Frontal cortex (tissue), 4 donors: ENCODE results near the gene CX3CL1. TPM values are rescaled to one million over a fixed set of nuclear protein-coding genes. Genes with fewer than 3 reads are reported as not detected.
"Not testable (repeated sequence)": the region's sequence is repeated elsewhere in the genome, so short reads cannot be mapped to it uniquely, and the experiment has no call there.

Source experiments
- DNase-seq, 2 donors: peaks; one replicate each; pipeline ENCODE4 v3.0.0; 2012; ENCODE audit warnings: low spot score in 2 of 2
- FAIRE-seq: peaks from 2 replicates; lab custom pipeline; 2012; peaks lifted over from hg19 to GRCh38; lab: Jason Lieb, UNC
- total RNA-seq: library from RNA; depleted of rRNA; stranded (reverse); fragments of >200 nt; gene quantifications from one replicate; pipeline ENCODE4 v1.2.3, GENCODE V29; 2014
- donor health status: control.
- donor health status: control.
- donor health status: control.

Gene CX3CL1
- total RNA-seq, 1 donor from 2014 or later = 4.9 TPM

GRCh38 chr16:57397493-57397892 is 25.2 kb downstream of the CX3CL1 start:
- not testable (repeated sequence) for DNase-seq, FAIRE-seq

GRCh38 chr16:57401943-57402640 is 29.8 kb downstream of the CX3CL1 start:
- no peak for DNase-seq
- FAIRE-seq = no peak

- FAIRE-seq = no peak
- no peak for DNase-seq
These were observed 31.9 kb downstream of the CX3CL1 start, which contains the start of gene CCL17 for GRCh38 chr16:57403965-57404817. Gene CCL17 (plus strand): TSS chr16:57404767. CDS start chr16:57413933, 9,166 bp downstream.

- no peak for DNase-seq
- FAIRE-seq = no peak
These were observed 32.8 kb downstream of the CX3CL1 start for GRCh38 chr16:57405097-57405496.

GRCh38 chr16:57406881-57407280 is 34.6 kb downstream of the CX3CL1 start:
- FAIRE-seq = no peak
- no peak for DNase-seq

GRCh38 chr16:57407521-57408353 is 35.4 kb downstream of the CX3CL1 start:
- DNase-seq = no peak
- no peak for FAIRE-seq

GRCh38 chr16:57409065-57409464 is 36.8 kb downstream of the CX3CL1 start:
- FAIRE-seq = no peak
- no peak for DNase-seq

GRCh38 chr16:57409870-57410587 is 37.7 kb downstream of the CX3CL1 start:
- FAIRE-seq (no peak), DNase-seq (no peak)

GRCh38 chr16:57411362-57411976 is 39.2 kb downstream of the CX3CL1 start:
- no peak for DNase-seq
- no peak for FAIRE-seq

- DNase-seq = no peak
- FAIRE-seq = no peak
These were observed 40.3 kb downstream of the CX3CL1 start for GRCh38 chr16:57412584-57412983.

GRCh38 chr16:57413301-57413730 is 41.0 kb downstream of the CX3CL1 start:
- DNase-seq = no peak

GRCh38 chr16:57413733-57414132 is 41.4 kb downstream of the CX3CL1 start:
- no peak for DNase-seq
- no peak for FAIRE-seq

More at GRCh38 chr16:57413301-57413730, 41.0 kb downstream of the CX3CL1 start:
- FAIRE-seq = no peak

GRCh38 chr16:57416084-57416483 is 43.8 kb downstream of the CX3CL1 start:
- no peak for FAIRE-seq

GRCh38 chr16:57419506-57419905 is 47.2 kb downstream of the CX3CL1 start:
- FAIRE-seq = no peak

More at GRCh38 chr16:57416084-57416483, 43.8 kb downstream of the CX3CL1 start:
- DNase-seq = no peak

GRCh38 chr16:57422026-57422944 is 50.0 kb downstream of the CX3CL1 start:
- FAIRE-seq = no peak

More at GRCh38 chr16:57419506-57419905, 47.2 kb downstream of the CX3CL1 start:
- DNase-seq = no peak

GRCh38 chr16:57423152-57423551 is 50.9 kb downstream of the CX3CL1 start:
- no peak for DNase-seq
- no peak for FAIRE-seq

More at GRCh38 chr16:57422026-57422944, 50.0 kb downstream of the CX3CL1 start:
- no peak for DNase-seq

- FAIRE-seq (no peak), DNase-seq (no peak)
These were observed 52.3 kb downstream of the CX3CL1 start for GRCh38 chr16:57424583-57424982.

- no peak for FAIRE-seq
- no peak for DNase-seq
These were observed 54.1 kb downstream of the CX3CL1 start for GRCh38 chr16:57426356-57426755.
